Measurements from ENCODE around the gene BPIFB6.

GRCh38 chr20:33018169-33018931 lies 13.1 kb upstream of the BPIFB6 start:
- TF ChIP-seq CTCF (conservative IDR thresholded peaks at IDR 0.05; ENCODE audit: low read length) (no peak), EZH2phosphoT487 (IDR thresholded peaks at IDR 0.05; ENCODE audit: borderline replicate concordance) (no peak)

Measured in Loucy (cell line).